ENCODE results near the gene EXOC4. TPM values are rescaled to one million over a fixed set of nuclear protein-coding genes. Genes with fewer than 3 reads are reported as not detected.
A peak's percentile ranks its signal among the peaks of the same experiment; 100 is the strongest.

The EXOC4 gene
- total RNA-seq, 2 donors from 2014 or later: 62.0 to 146 TPM

DNA sequence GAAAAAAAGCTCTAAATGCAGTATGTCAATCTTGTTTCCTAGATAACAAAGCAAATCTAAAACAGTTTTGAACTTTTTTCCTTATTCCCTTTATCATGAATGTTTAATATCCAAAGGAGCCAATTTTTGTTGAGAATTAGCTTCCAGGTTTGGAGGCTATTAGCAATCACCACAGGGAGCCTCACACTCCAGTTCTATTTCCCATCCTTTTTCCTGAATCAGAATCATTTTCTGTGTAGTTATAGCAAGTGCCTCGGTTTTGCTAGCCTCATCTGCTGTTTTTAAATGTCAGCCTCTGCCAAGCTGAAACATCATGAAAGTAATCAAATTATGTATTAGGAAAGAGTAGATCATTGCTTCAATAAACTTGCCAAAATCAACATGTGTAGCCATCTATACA, 516.8 kb downstream of the EXOC4 start:
- Histone ChIP-seq H3K36me3 (replicated peaks in 1 of 2; ENCODE audit: insufficient read depth in 1 of 2, low read depth in 2 of 2) (no peaks in the 10 kb centered on the region), H3K4me1 (peaks cover 13% of the 10 kb centered on the region), H3K4me3 (no peak overlapping the region), H3K27me3 (no peaks in the 10 kb centered on the region), H3K9me3 (no peaks in the 10 kb centered on the region), H3K27ac (no peak overlapping the region)
- intact Hi-C loops (cut with DNase I): no loop called here
- DNase-seq: no peak
- TF ChIP-seq POLR2A (IDR thresholded peaks at IDR 0.05): no peak
- TF ChIP-seq, protein P1, sequence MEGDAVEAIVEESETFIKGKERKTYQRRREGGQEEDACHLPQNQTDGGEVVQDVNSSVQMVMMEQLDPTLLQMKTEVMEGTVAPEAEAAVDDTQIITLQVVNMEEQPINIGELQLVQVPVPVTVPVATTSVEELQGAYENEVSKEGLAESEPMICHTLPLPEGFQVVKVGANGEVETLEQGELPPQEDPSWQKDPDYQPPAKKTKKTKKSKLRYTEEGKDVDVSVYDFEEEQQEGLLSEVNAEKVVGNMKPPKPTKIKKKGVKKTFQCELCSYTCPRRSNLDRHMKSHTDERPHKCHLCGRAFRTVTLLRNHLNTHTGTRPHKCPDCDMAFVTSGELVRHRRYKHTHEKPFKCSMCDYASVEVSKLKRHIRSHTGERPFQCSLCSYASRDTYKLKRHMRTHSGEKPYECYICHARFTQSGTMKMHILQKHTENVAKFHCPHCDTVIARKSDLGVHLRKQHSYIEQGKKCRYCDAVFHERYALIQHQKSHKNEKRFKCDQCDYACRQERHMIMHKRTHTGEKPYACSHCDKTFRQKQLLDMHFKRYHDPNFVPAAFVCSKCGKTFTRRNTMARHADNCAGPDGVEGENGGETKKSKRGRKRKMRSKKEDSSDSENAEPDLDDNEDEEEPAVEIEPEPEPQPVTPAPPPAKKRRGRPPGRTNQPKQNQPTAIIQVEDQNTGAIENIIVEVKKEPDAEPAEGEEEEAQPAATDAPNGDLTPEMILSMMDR (IDR thresholded peaks at IDR 0.05): no peak
- no peak for ATAC-seq
- 63 to 68% methylated on average over 1 of the region's 1 CpG for WGBS, 2 donors

DNA sequence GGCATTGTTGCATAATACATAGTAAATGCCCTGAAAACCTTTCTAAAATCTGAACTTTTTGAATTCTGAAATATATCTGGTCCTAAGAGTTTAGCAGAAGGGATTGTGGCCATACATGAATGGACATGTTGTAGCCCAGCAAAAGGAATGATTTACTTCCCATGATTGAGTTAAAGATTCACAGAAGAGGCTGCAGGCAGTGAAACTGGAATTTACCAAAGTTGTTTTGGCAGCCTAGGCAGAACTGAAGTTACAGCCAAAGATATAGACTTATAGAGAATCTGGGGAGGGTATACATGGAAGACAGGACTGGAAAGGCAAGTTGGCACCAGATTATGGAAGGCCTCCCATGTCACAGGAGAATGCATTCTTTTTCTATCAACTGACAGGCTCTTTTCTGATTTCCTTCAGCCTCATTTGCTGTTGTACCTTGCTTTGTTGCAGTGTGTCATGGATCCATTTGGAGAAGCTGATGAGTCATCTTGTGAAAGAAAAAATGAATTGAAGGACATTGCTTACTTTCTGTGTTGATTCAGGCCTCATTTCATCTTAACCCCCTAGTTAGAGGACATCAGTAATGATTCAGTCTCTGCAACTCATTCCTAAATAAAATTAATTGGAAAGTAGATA, 518.1 kb downstream of the EXOC4 start:
- no peak overlapping the region for H3K4me3 ChIP-seq
- peaks cover 13% of the 10 kb centered on the region for H3K4me1 ChIP-seq
- DNase-seq: no peak
- TF ChIP-seq POLR2A (IDR thresholded peaks at IDR 0.05): no peak
- TF ChIP-seq, protein P1 (IDR thresholded peaks at IDR 0.05): no peak
- intact Hi-C loops (cut with DNase I): no loop called here
- H3K27ac ChIP-seq: peak overlapping the region in 2 of 4 donors; percentile 31 to 37
- ATAC-seq: peak; percentile 27
- no peaks in the 10 kb centered on the region for H3K27me3 ChIP-seq
- H3K9me3 ChIP-seq: no peaks in the 10 kb centered on the region
- no peaks in the 10 kb centered on the region for H3K36me3 ChIP-seq (replicated peaks in 1 of 2; ENCODE audit: insufficient read depth in 1 of 2, low read depth in 2 of 2)

DNA sequence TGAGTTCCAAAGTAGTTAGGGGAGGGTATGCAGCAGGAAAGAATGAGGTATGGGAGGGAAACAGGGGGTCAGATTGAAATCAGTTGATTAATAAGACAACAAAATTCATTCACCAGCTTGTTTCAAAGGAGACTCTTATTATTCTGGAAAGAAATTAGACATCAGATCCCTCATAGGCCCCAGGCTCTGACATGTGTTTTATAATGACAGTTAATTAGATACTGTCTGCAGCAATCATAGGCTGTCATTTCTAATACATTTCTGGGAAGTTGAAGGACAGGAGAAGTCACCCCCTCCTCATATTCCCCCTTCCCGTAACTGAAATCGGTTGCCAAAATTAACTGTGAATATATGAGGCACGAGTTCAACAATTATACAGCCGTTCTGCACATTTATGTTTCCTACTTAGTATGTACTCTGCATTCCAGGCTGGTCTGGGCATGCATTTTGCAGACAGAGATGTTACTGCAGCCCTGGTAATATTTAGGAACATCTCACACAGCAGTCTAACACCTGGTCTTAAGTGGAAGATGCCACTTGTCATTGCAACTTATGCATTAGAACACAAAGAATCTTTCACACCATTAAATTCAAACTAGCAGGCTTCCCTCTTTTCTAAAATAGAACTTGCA, 519.0 kb downstream of the EXOC4 start:
- WGBS, 2 donors: 88 to 89% methylated on average over 4 of the region's 4 CpGs
- DNase-seq: no peak
- no peaks in the 10 kb centered on the region for H3K9me3 ChIP-seq
- no peak for TF ChIP-seq POLR2A (IDR thresholded peaks at IDR 0.05)
- TF ChIP-seq, protein P1 (IDR thresholded peaks at IDR 0.05): no peak
- intact Hi-C loops (cut with DNase I): no loop called here
- no peak for ATAC-seq
- peaks cover 13% of the 10 kb centered on the region for H3K4me1 ChIP-seq
- no peak overlapping the region for H3K4me3 ChIP-seq
- peak overlapping the region in 2 of 4 donors; percentile 31 to 37 for H3K27ac ChIP-seq
- no peaks in the 10 kb centered on the region for H3K36me3 ChIP-seq (replicated peaks in 1 of 2; ENCODE audit: insufficient read depth in 1 of 2, low read depth in 2 of 2)
- no peaks in the 10 kb centered on the region for H3K27me3 ChIP-seq

DNA sequence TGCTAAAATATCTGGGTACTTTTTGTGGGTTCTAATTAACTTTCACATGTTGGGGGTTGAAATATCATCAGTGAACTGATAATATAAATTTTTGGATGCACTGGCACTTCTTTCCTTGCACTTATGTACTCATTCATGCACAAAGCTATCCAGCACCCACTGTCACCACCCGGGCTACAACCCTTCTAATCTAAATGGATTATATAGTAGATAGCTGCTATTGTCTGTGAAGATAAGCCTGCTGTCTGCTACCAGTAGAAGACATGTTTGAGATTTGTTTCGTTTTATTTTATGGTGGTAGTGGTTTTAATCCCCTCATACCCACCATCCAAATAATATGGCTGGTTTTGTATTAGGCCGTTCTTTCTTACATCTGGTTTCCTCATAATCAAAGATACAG, 520.7 kb downstream of the EXOC4 start:
- DNase-seq (no peak), ATAC-seq (no peak)
- Histone ChIP-seq H3K4me3 (no peak overlapping the region), H3K36me3 (replicated peaks in 1 of 2; ENCODE audit: insufficient read depth in 1 of 2, low read depth in 2 of 2) (no peaks in the 10 kb centered on the region), H3K4me1 (peaks cover 13% of the 10 kb centered on the region), H3K27ac (no peak overlapping the region), H3K9me3 (no peaks in the 10 kb centered on the region), H3K27me3 (no peaks in the 10 kb centered on the region)
- intact Hi-C loops (cut with DNase I): no loop called here
- TF ChIP-seq, protein P1 (IDR thresholded peaks at IDR 0.05): no peak
- TF ChIP-seq POLR2A (IDR thresholded peaks at IDR 0.05): no peak
- WGBS, 2 donors: 72 to 80% methylated on average over 3 of the region's 3 CpGs

DNA sequence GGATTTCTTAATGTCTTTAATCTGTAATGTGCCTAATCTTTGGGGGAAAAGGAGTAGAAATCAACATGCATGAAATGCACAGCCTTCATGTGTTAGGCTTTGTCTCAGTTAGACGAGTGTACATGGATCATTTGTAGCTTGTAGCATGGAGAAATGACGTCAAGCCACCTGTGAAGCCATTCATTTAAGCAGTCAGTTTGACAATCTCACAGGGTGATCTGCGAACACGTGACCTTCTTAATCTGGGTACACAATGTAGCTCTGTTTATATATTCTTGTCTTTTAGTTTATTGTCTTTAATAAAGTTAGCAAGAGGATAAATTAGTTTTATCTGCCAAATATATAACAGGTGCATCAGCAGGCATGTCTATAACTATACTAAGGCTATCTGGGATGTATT, 522.3 kb downstream of the EXOC4 start:
- WGBS, 2 donors: 74 to 78% methylated on average over 4 of the region's 4 CpGs
- no peaks in the 10 kb centered on the region for H3K9me3 ChIP-seq
- no peak overlapping the region for H3K27ac ChIP-seq
- no peak for TF ChIP-seq POLR2A (IDR thresholded peaks at IDR 0.05)
- TF ChIP-seq, protein P1 (IDR thresholded peaks at IDR 0.05): no peak
- ATAC-seq: no peak
- no peak for DNase-seq
- no peaks in the 10 kb centered on the region for H3K27me3 ChIP-seq
- H3K4me3 ChIP-seq: no peak overlapping the region
- intact Hi-C loops (cut with DNase I): no loop called here
- no peaks in the 10 kb centered on the region for H3K36me3 ChIP-seq (replicated peaks in 1 of 2; ENCODE audit: insufficient read depth in 1 of 2, low read depth in 2 of 2)
- H3K4me1 ChIP-seq: peaks cover 13% of the 10 kb centered on the region
